Renal cortical epithelial cell (primary cell): Measurements from ENCODE around the gene OGFRL1. TPM values are rescaled to one million over a fixed set of nuclear protein-coding genes. Genes with fewer than 3 reads are reported as not detected.

Experiments
- DNase-seq: peaks from one replicate; pipeline ENCODE4 v3.0.0-alpha.2; 2011; ENCODE audit warnings: low read depth
- total RNA-seq: library from RNA; depleted of rRNA; stranded (reverse); fragments of >200 nt; gene quantifications from 2 replicates; pipeline ENCODE4 v1.2.3, GENCODE V29; 2014

OGFRL1 gene
- total RNA-seq, 1 donor from 2014 or later, result 34.5 TPM

- peak; percentile 98 for DNase-seq
These were observed 45.1 kb downstream of the OGFRL1 start for GRCh38 chr6:71333697-71334096.

GRCh38 chr6:71334768-71335167, 46.2 kb downstream of the OGFRL1 start:
- peak; percentile 84 for DNase-seq

- DNase-seq, result no peak
These were observed 46.9 kb downstream of the OGFRL1 start for GRCh38 chr6:71335544-71335943.

GRCh38 chr6:71336901-71337300, 48.3 kb downstream of the OGFRL1 start:
- no peak for DNase-seq

GRCh38 chr6:71338540-71339316, 50.1 kb downstream of the OGFRL1 start:
- peak; percentile 31 for DNase-seq

GRCh38 chr6:71342772-71343171, 54.2 kb downstream of the OGFRL1 start:
- no peak for DNase-seq

GRCh38 chr6:71345476-71346333, 57.1 kb downstream of the OGFRL1 start:
- no peak for DNase-seq

GRCh38 chr6:71346334-71346694, 57.7 kb downstream of the OGFRL1 start:
- no peak for DNase-seq

GRCh38 chr6:71347119-71347518, 58.5 kb downstream of the OGFRL1 start:
- no peak for DNase-seq

- DNase-seq, result peak; percentile 57
These were observed 60.8 kb downstream of the OGFRL1 start for GRCh38 chr6:71349395-71349794.

GRCh38 chr6:71349976-71350615, 61.5 kb downstream of the OGFRL1 start:
- DNase-seq, result no peak

- no peak for DNase-seq
These were observed 62.6 kb downstream of the OGFRL1 start for GRCh38 chr6:71351190-71351589.
